ENCODE measurements around the gene SERP2. TPM values are rescaled to one million over a fixed set of nuclear protein-coding genes. Genes with fewer than 3 reads are reported as not detected.

SERP2 gene
- total and polyA plus RNA-seq, 9 of the 15 experiments (the other 6 are each of a cell fraction or from before 2014, with no cell fraction given) = 0.13 TPM; not detected in 8

DNA sequence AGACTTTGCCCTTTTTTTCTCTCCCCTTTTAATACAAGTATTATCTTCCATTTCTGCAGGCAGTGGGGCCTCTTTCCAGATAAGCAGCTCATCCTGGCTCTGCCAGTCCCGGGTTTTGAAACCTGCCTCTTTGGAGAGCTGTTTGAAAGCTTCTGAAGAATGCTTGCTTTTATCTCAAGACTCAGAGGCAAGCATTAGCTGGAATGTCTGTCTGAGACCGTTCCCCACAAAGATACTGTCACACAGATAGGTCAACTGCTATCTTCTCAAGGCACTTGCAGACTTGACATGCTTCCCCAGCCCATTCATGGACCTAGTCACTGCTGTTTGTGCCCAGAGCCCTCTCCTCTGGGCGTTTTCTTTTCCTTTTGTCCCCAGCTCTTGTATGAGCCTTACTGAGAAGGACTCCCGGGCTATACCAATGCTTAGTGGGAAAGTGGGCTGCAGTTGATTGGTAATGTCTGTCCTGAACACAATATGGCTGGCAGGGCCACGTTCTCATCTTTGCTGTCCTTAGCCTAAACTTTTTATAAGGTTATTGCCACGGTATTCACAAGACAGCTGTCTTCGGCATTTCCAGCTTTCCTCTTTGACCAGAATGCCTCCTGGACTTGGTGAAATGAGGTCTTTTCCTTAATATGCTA, 13.4 kb downstream of the SERP2 start (continued):
- TF ChIP-seq, protein P1, sequence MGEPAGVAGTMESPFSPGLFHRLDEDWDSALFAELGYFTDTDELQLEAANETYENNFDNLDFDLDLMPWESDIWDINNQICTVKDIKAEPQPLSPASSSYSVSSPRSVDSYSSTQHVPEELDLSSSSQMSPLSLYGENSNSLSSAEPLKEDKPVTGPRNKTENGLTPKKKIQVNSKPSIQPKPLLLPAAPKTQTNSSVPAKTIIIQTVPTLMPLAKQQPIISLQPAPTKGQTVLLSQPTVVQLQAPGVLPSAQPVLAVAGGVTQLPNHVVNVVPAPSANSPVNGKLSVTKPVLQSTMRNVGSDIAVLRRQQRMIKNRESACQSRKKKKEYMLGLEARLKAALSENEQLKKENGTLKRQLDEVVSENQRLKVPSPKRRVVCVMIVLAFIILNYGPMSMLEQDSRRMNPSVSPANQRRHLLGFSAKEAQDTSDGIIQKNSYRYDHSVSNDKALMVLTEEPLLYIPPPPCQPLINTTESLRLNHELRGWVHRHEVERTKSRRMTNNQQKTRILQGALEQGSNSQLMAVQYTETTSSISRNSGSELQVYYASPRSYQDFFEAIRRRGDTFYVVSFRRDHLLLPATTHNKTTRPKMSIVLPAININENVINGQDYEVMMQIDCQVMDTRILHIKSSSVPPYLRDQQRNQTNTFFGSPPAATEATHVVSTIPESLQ (CRISPR knock-in tag; IDR thresholded peaks at IDR 0.05) = no peak
- peak; percentile 81 to 88; a peak in 3 of 4 replicates for TF ChIP-seq RCOR1 (IDR thresholded peaks at IDR 0.05; ENCODE audit: borderline replicate concordance in 1 of 2, low read depth in 2 of 2, low read length in 2 of 2)
- no peak for TF ChIP-seq ZNF311 (CRISPR knock-in tag; IDR thresholded peaks at IDR 0.05)
- TF ChIP-seq, protein P2, sequence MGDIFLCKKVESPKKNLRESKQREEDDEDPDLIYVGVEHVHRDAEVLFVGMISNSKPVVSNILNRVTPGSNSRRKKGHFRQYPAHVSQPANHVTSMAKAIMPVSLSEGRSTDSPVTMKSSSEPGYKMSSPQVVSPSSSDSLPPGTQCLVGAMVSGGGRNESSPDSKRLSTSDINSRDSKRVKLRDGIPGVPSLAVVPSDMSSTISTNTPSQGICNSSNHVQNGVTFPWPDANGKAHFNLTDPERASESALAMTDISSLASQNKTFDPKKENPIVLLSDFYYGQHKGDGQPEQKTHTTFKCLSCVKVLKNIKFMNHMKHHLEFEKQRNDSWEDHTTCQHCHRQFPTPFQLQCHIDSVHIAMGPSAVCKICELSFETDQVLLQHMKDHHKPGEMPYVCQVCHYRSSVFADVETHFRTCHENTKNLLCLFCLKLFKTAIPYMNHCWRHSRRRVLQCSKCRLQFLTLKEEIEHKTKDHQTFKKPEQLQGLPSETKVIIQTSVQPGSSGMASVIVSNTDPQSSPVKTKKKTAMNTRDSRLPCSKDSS (IDR thresholded peaks at IDR 0.05; ENCODE audit: low read depth, partially characterized antibody) = no peak
- TF ChIP-seq ZBTB1 (CRISPR knock-in tag; IDR thresholded peaks at IDR 0.05; ENCODE audit: borderline replicate concordance, low read depth) = no peak
- TF ChIP-seq FOXJ3 (CRISPR knock-in tag; IDR thresholded peaks at IDR 0.05) = no peak
- TF ChIP-seq, protein P3, sequence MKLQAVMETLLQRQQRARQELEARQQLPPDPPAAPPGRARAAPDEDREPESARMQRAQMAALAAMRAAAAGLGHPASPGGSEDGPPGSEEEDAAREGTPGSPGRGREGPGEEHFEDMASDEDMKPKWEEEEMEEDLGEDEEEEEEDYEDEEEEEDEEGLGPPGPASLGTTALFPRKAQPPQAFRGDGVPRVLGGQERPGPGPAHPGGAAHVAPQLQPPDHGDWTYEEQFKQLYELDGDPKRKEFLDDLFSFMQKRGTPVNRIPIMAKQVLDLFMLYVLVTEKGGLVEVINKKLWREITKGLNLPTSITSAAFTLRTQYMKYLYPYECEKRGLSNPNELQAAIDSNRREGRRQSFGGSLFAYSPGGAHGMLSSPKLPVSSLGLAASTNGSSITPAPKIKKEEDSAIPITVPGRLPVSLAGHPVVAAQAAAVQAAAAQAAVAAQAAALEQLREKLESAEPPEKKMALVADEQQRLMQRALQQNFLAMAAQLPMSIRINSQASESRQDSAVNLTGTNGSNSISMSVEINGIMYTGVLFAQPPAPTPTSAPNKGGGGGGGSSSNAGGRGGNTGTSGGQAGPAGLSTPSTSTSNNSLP (IDR thresholded peaks at IDR 0.05; ENCODE audit: borderline replicate concordance, low read depth, low read length) = no peak
- no peak for TF ChIP-seq PHF20 (IDR thresholded peaks at IDR 0.05; ENCODE audit: partially characterized antibody)
- TF ChIP-seq HNRNPUL1 (IDR thresholded peaks at IDR 0.05; ENCODE audit: low read length) = no peak
- TF ChIP-seq BCL6 (CRISPR knock-in tag; IDR thresholded peaks at IDR 0.05) = no peak; the same call in 1 of the 2 replicates
- TF ChIP-seq, protein P4, sequence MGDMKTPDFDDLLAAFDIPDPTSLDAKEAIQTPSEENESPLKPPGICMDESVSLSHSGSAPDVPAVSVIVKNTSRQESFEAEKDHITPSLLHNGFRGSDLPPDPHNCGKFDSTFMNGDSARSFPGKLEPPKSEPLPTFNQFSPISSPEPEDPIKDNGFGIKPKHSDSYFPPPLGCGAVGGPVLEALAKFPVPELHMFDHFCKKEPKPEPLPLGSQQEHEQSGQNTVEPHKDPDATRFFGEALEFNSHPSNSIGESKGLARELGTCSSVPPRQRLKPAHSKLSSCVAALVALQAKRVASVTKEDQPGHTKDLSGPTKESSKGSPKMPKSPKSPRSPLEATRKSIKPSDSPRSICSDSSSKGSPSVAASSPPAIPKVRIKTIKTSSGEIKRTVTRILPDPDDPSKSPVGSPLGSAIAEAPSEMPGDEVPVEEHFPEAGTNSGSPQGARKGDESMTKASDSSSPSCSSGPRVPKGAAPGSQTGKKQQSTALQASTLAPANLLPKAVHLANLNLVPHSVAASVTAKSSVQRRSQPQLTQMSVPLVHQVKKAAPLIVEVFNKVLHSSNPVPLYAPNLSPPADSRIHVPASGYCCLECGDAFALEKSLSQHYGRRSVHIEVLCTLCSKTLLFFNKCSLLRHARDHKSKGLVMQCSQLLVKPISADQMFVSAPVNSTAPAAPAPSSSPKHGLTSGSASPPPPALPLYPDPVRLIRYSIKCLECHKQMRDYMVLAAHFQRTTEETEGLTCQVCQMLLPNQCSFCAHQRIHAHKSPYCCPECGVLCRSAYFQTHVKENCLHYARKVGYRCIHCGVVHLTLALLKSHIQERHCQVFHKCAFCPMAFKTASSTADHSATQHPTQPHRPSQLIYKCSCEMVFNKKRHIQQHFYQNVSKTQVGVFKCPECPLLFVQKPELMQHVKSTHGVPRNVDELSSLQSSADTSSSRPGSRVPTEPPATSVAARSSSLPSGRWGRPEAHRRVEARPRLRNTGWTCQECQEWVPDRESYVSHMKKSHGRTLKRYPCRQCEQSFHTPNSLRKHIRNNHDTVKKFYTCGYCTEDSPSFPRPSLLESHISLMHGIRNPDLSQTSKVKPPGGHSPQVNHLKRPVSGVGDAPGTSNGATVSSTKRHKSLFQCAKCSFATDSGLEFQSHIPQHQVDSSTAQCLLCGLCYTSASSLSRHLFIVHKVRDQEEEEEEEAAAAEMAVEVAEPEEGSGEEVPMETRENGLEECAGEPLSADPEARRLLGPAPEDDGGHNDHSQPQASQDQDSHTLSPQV (IDR thresholded peaks at IDR 0.05) = peak; percentile 57; the same call in 1 of the 2 replicates
- TF ChIP-seq CHD2 (IDR thresholded peaks at IDR 0.05; ENCODE audit: low read depth, low read length) = no peak
- TF ChIP-seq CCAR2 (IDR thresholded peaks at IDR 0.05; ENCODE audit: low read depth, low read length) = no peak
- TF ChIP-seq FOXP1 (CRISPR knock-in tag; IDR thresholded peaks at IDR 0.05) = no peak
- TF ChIP-seq, protein P5, sequence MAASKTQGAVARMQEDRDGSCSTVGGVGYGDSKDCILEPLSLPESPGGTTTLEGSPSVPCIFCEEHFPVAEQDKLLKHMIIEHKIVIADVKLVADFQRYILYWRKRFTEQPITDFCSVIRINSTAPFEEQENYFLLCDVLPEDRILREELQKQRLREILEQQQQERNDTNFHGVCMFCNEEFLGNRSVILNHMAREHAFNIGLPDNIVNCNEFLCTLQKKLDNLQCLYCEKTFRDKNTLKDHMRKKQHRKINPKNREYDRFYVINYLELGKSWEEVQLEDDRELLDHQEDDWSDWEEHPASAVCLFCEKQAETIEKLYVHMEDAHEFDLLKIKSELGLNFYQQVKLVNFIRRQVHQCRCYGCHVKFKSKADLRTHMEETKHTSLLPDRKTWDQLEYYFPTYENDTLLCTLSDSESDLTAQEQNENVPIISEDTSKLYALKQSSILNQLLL (CRISPR knock-in tag; IDR thresholded peaks at IDR 0.05; ENCODE audit: borderline replicate concordance) = no peak

Measured in K562 (cell line).